HEK293 (cell line): ENCODE data around the gene RBFOX2.

Experiments used
- CTCF ChIA-PET: fragments of 350-600 bp; formaldehyde crosslinking; extraction: SDS; loops from one replicate; lab custom pipeline; 2021; ENCODE audit warnings: antibody characterized with exemption; lab: Yijun Ruan, JAX
- POLR2A ChIA-PET: fragments of 300-600 bp; formaldehyde crosslinking; extraction: SDS; loops from one replicate; lab custom pipeline; 2020; ENCODE audit warnings: antibody characterized with exemption, inconsistent platforms; lab: Yijun Ruan, JAX
- H3K27ac ChIP-seq: fragments of 200-500 bp; sonication (Bioruptor generic); 2 replicates; pipeline ENCODE4 v1.5.1; 2014; ENCODE audit warnings: low read depth, low read length, control low read depth, inconsistent platforms; ENCODE audit errors: extremely low read depth
- H3K36me3 ChIP-seq, 2 experiments: fragments of 200-500 bp in 1 of 2; sonication (Bioruptor generic) in 1 of 2; 1 replicate in 1 of 2; 2 replicates in 1 of 2; pipeline ENCODE4 v1.5.1; 2014 to 2017; ENCODE audit warnings: inconsistent platforms in 2 of 2, low read length in 2 of 2; ENCODE audit not compliant: control insufficient read depth in 2 of 2, insufficient read depth in 1 of 2
- H3K4me1 ChIP-seq: fragments of 200-500 bp; sonication (Bioruptor generic); 2 replicates; pipeline ENCODE4 v1.5.1; 2014; ENCODE audit warnings: mild to moderate bottlenecking, low read length, inconsistent platforms; ENCODE audit not compliant: control insufficient read depth, insufficient read depth
- H3K4me3 ChIP-seq: 2 replicates; pipeline ENCODE4 v1.5.1; 2011; ENCODE audit warnings: low read depth, mild to moderate bottlenecking, control low read depth, low read length, moderate library complexity
- H3K9me3 ChIP-seq: fragments of 200-500 bp; sonication (Bioruptor generic); 2 replicates; pipeline ENCODE4 v1.5.1; 2014; ENCODE audit warnings: low read depth, low read length, inconsistent platforms; ENCODE audit not compliant: control insufficient read depth, insufficient read depth
- GLI2 ChIP-seq: fragments of 450-650 bp; formaldehyde crosslinking; IDR thresholded peaks from 2 replicates; pipeline ENCODE4; 2017; ENCODE audit warnings: missing biosample characterization, missing genetic modification characterization, low read depth, borderline replicate concordance
- KLF17 ChIP-seq: fragments of 450-650 bp; formaldehyde crosslinking; IDR thresholded peaks from 2 replicates; pipeline ENCODE4 v1.5.1; 2016; ENCODE audit warnings: missing biosample characterization, missing genetic modification characterization
- OSR2 ChIP-seq: fragments of 450-650 bp; formaldehyde crosslinking; IDR thresholded peaks from 2 replicates; pipeline ENCODE4 v1.5.1; 2016; ENCODE audit warnings: missing biosample characterization, missing genetic modification characterization
- RBAK ChIP-seq: fragments of 450-650 bp; formaldehyde crosslinking; IDR thresholded peaks from 2 replicates; pipeline ENCODE4 v1.5.1; 2016; ENCODE audit warnings: missing biosample characterization, missing genetic modification characterization
- TCF7L2 ChIP-seq: IDR thresholded peaks from 2 replicates; pipeline ENCODE4 v1.6.1; 2011; ENCODE audit warnings: low read depth, mild to moderate bottlenecking, inconsistent platforms, low read length, moderate library complexity, borderline replicate concordance
- ZBTB48 ChIP-seq: fragments of 450-650 bp; formaldehyde crosslinking; IDR thresholded peaks from 2 replicates; pipeline ENCODE4 v1.5.1; 2016; ENCODE audit warnings: missing biosample characterization, missing genetic modification characterization
- ZNF10 ChIP-seq: fragments of 450-650 bp; formaldehyde crosslinking; IDR thresholded peaks from 2 replicates; pipeline ENCODE4 v1.5.1; 2017; ENCODE audit warnings: missing biosample characterization, missing genetic modification characterization
- ZNF155 ChIP-seq: fragments of 450-650 bp; formaldehyde crosslinking; IDR thresholded peaks from 2 replicates; pipeline ENCODE4 v1.5.1; 2016; ENCODE audit warnings: missing biosample characterization, missing genetic modification characterization
- ZNF16 ChIP-seq: fragments of 450-650 bp; formaldehyde crosslinking; IDR thresholded peaks from 2 replicates; pipeline ENCODE4 v1.5.1; 2016; ENCODE audit warnings: low read depth, missing biosample characterization, missing genetic modification characterization
- ZNF248 ChIP-seq: fragments of 450-650 bp; formaldehyde crosslinking; IDR thresholded peaks from 2 replicates; pipeline ENCODE4 v1.5.1; 2017; ENCODE audit warnings: missing biosample characterization, missing genetic modification characterization
- ZNF26 ChIP-seq: fragments of 450-650 bp; formaldehyde crosslinking; IDR thresholded peaks from 2 replicates; pipeline ENCODE4 v1.5.1; 2016; ENCODE audit warnings: missing biosample characterization, missing genetic modification characterization
- ZNF266 ChIP-seq: fragments of 450-650 bp; formaldehyde crosslinking; IDR thresholded peaks from 2 replicates; pipeline ENCODE4 v1.5.1; 2016; ENCODE audit warnings: missing biosample characterization, missing genetic modification characterization, low read depth
- ZNF280D ChIP-seq: fragments of 450-650 bp; formaldehyde crosslinking; IDR thresholded peaks from 2 replicates; pipeline ENCODE4 v1.5.1; 2016; ENCODE audit warnings: missing biosample characterization, missing genetic modification characterization
- ZNF335 ChIP-seq: fragments of 450-650 bp; formaldehyde crosslinking; conservative IDR thresholded peaks from 2 replicates; pipeline ENCODE4 v1.5.1; 2016; ENCODE audit warnings: missing biosample characterization, missing genetic modification characterization
- ZNF488 ChIP-seq: fragments of 450-650 bp; formaldehyde crosslinking; IDR thresholded peaks from 2 replicates; pipeline ENCODE4 v1.5.1; 2016; ENCODE audit warnings: missing biosample characterization, missing genetic modification characterization
- ZNF658 ChIP-seq: fragments of 450-650 bp; formaldehyde crosslinking; IDR thresholded peaks from 2 replicates; pipeline ENCODE4; 2016; ENCODE audit warnings: missing biosample characterization, missing genetic modification characterization
- ZNF791 ChIP-seq: fragments of 450-650 bp; formaldehyde crosslinking; IDR thresholded peaks from 2 replicates; pipeline ENCODE4 v1.5.1; 2016; ENCODE audit warnings: missing biosample characterization, missing genetic modification characterization
- ZNF837 ChIP-seq: fragments of 450-650 bp; formaldehyde crosslinking; IDR thresholded peaks from 2 replicates; pipeline ENCODE4 v1.5.1; 2016; ENCODE audit warnings: missing biosample characterization, missing genetic modification characterization
- ZSCAN23 ChIP-seq: fragments of 450-650 bp; formaldehyde crosslinking; IDR thresholded peaks from 2 replicates; pipeline ENCODE4 v1.5.1; 2016; ENCODE audit warnings: missing biosample characterization, missing genetic modification characterization
- ZSCAN5A ChIP-seq: fragments of 450-650 bp; formaldehyde crosslinking; IDR thresholded peaks from 2 replicates; pipeline ENCODE4 v1.5.1; 2016; ENCODE audit warnings: missing biosample characterization, missing genetic modification characterization
- TF ChIP-seq, protein P1 (sequence below): fragments of 450-650 bp; formaldehyde crosslinking; IDR thresholded peaks from 2 replicates; pipeline ENCODE4 v1.5.1; 2016; ENCODE audit warnings: missing biosample characterization, missing genetic modification characterization
- TF ChIP-seq, protein P2 (sequence below): fragments of 450-650 bp; formaldehyde crosslinking; IDR thresholded peaks from 2 replicates; pipeline ENCODE4 v1.5.1; 2017; ENCODE audit warnings: missing biosample characterization, missing genetic modification characterization
- TF ChIP-seq, protein P3 (sequence below): fragments of 450-650 bp; formaldehyde crosslinking; IDR thresholded peaks from 2 replicates; pipeline ENCODE4 v1.5.1; 2017; ENCODE audit warnings: missing biosample characterization, missing genetic modification characterization

Gene RBFOX2

GRCh38 chr22:35914357-35914664, 114.3 kb downstream of the RBFOX2 start (continued):
- TF ChIP-seq, protein P1, sequence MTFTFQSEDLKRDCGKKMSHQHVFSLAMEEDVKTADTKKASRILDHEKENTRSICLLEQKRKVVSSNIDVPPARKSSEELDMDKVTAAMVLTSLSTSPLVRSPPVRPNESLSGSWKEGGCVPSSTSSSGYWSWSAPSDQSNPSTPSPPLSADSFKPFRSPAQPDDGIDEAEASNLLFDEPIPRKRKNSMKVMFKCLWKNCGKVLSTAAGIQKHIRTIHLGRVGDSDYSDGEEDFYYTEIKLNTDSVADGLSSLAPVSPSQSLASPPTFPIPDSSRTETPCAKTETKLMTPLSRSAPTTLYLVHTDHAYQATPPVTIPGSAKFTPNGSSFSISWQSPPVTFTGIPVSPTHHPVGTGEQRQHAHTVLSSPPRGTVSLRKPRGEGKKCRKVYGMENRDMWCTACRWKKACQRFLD: no peak
- no peak for TF ChIP-seq ZNF837 (tag by site-specific recombination)
- no peak for TF ChIP-seq GLI2 (tag by site-specific recombination)
- no peak for TF ChIP-seq ZNF488
- no peak for TF ChIP-seq ZNF658 (tag by site-specific recombination)
- no peak for TF ChIP-seq OSR2
- 0 out of 2 replicates have a peak, but pooled peaks have one; percentile 67 for TF ChIP-seq ZBTB48 (tag by site-specific recombination)

- CTCF ChIA-PET: interaction anchor here (0.6 to 2.8 kb wide), 6 partner anchors 8 to 483 kb away, joined by 3 to 10 read pairs (median 4); no protein-coding TSS in a partner anchor
- Histone ChIP-seq H3K4me1 (peaks cover 26% of the 10 kb centered on the region), H3K4me3 (no peak overlapping the region), H3K9me3 (no peaks in the 10 kb centered on the region), H3K27ac (peak overlapping the region; percentile 12), H3K36me3 (no peaks in the 10 kb centered on the region)
- POLR2A ChIA-PET: interaction anchor here (0.8 to 2.4 kb wide), 3 partner anchors 9 to 78 kb away, joined by 3 to 9 read pairs (median 8); no protein-coding TSS in a partner anchor
- TF ChIP-seq ZNF155 (no peak), KLF17 (tag by site-specific recombination) (no peak), ZNF16 (tag by site-specific recombination) (no peak), ZNF266 (tag by site-specific recombination) (no peak), ZSCAN23 (tag by site-specific recombination) (no peak), ZNF10 (tag by site-specific recombination) (no peak), ZNF26 (tag by site-specific recombination) (no peak), TCF7L2 (no peak), ZSCAN5A (no peak), ZNF335 (tag by site-specific recombination) (no peak), ZNF248 (tag by site-specific recombination) (no peak), ZNF280D (tag by site-specific recombination) (no peak), ZNF791 (tag by site-specific recombination) (no peak), RBAK (tag by site-specific recombination) (no peak)
- TF ChIP-seq, protein P2, sequence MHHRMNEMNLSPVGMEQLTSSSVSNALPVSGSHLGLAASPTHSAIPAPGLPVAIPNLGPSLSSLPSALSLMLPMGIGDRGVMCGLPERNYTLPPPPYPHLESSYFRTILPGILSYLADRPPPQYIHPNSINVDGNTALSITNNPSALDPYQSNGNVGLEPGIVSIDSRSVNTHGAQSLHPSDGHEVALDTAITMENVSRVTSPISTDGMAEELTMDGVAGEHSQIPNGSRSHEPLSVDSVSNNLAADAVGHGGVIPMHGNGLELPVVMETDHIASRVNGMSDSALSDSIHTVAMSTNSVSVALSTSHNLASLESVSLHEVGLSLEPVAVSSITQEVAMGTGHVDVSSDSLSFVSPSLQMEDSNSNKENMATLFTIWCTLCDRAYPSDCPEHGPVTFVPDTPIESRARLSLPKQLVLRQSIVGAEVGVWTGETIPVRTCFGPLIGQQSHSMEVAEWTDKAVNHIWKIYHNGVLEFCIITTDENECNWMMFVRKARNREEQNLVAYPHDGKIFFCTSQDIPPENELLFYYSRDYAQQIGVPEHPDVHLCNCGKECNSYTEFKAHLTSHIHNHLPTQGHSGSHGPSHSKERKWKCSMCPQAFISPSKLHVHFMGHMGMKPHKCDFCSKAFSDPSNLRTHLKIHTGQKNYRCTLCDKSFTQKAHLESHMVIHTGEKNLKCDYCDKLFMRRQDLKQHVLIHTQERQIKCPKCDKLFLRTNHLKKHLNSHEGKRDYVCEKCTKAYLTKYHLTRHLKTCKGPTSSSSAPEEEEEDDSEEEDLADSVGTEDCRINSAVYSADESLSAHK (tag by site-specific recombination): no peak
- TF ChIP-seq, protein P3, sequence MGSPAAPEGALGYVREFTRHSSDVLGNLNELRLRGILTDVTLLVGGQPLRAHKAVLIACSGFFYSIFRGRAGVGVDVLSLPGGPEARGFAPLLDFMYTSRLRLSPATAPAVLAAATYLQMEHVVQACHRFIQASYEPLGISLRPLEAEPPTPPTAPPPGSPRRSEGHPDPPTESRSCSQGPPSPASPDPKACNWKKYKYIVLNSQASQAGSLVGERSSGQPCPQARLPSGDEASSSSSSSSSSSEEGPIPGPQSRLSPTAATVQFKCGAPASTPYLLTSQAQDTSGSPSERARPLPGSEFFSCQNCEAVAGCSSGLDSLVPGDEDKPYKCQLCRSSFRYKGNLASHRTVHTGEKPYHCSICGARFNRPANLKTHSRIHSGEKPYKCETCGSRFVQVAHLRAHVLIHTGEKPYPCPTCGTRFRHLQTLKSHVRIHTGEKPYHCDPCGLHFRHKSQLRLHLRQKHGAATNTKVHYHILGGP (tag by site-specific recombination): no peak
Observed at GRCh38 chr22:35913925-35914324, 114.7 kb downstream of the RBFOX2 start.
